Measurements from ENCODE around the gene ARAP2. TPM values are rescaled to one million over a fixed set of nuclear protein-coding genes. Genes with fewer than 3 reads are reported as not detected.

ARAP2 gene
- total RNA-seq, 8 experiments from 2014 or later = 0.46 to 47.1 (median 1.9) TPM

DNA sequence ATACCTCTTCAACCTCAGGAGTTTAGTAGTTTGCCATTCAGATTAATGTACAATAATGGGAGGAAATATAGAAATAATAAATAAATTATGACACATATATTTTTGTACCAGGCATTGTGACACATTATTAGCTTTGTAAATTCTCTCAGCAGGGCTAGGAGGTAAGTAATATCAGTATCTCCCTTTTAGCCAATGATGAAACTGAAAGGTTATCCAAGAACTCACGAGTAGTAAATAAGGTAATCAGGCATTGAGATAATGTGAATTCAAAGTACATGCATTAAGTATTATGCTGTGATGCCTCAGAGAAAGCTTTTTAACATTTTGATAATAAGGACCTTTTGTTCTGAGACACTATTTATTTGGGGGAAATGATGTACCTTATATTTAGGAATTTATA is 5.3 kb upstream of the ARAP2 start:
- in situ Hi-C loops (cut with MboI; ENCODE audit: low pct_unique_long_range_greater_than_20kb in 2 of 9, low sequenced_read_pairs in 9 of 9, unreplicated experiment in 9 of 9) = no loop called here
- WGBS, 10 experiments = 0 to 100% (median 86%) methylated on average over 1 of the region's 1 CpG; no CpG with 5 or more reads in 3 of the 10 experiments
- H3K4me3 ChIP-seq = no peak overlapping the region
- no peaks in the 10 kb centered on the region for H3K4me1 ChIP-seq (replicated peaks in 1 of 2)
- ATAC-seq (replicated peaks in 6 of 8) = no peak
- H3K27ac ChIP-seq = no peak overlapping the region

- peaks cover 0 to 3% of the 10 kb centered on the region in 2 donors for H3K4me1 ChIP-seq (replicated peaks in 1 of 2)
- in situ Hi-C loops (cut with MboI; ENCODE audit: low pct_unique_long_range_greater_than_20kb in 2 of 9, low sequenced_read_pairs in 9 of 9, unreplicated experiment in 9 of 9) = no loop called here
- peak overlapping the region; percentile 44 to 80 (median 56) for H3K4me3 ChIP-seq
- no peak overlapping the region for H3K27ac ChIP-seq
- ATAC-seq (replicated peaks in 6 of 8) = peak in 5 of 8 experiments; percentile 63 to 74 (median 70)
- whole genome bisulfite sequencing, 10 experiments = 0 to 38% (median 10%) methylated on average over 1 to 8 of the region's 38 CpGs; no CpG with 5 or more reads in 1 of the 10 experiments
Measured at GRCh38 chr4:36243355-36244256, 708 bp downstream of the ARAP2 start.

- WGBS, 10 experiments = 6 to 91% (median 71%) methylated on average over 3 to 7 of the region's 7 CpGs
- H3K4me3 ChIP-seq = peak overlapping the region in 1 of 5 donors; percentile 80
- in situ Hi-C loops (cut with MboI; ENCODE audit: low pct_unique_long_range_greater_than_20kb in 2 of 9, low sequenced_read_pairs in 9 of 9, unreplicated experiment in 9 of 9) = no loop called here
- no peak for ATAC-seq (replicated peaks in 6 of 8)
- H3K27ac ChIP-seq = no peak overlapping the region
- H3K4me1 ChIP-seq (replicated peaks in 1 of 2) = peaks cover 0 to 3% of the 10 kb centered on the region in 2 donors
Measured at GRCh38 chr4:36242629-36243354, 1.5 kb downstream of the ARAP2 start.

GRCh38 chr4:36241771-36242170 is 2.5 kb downstream of the ARAP2 start:
- Histone ChIP-seq H3K4me3 (no peak overlapping the region), H3K27ac (no peak overlapping the region), H3K4me1 (replicated peaks in 1 of 2) (peaks cover 0 to 3% of the 10 kb centered on the region in 2 donors)
- in situ Hi-C loops (cut with MboI; ENCODE audit: low pct_unique_long_range_greater_than_20kb in 2 of 9, low sequenced_read_pairs in 9 of 9, unreplicated experiment in 9 of 9) = no loop called here
- WGBS, 10 experiments = 7 to 100% (median 75%) methylated on average over 1 to 2 of the region's 2 CpGs
- ATAC-seq (replicated peaks in 6 of 8) = no peak

- Histone ChIP-seq H3K4me1 (replicated peaks in 1 of 2) (no peaks in the 10 kb centered on the region), H3K27ac (no peak overlapping the region), H3K4me3 (no peak overlapping the region)
- WGBS, 10 experiments = 0 to 100% (median 90%) methylated on average over 1 to 3 of the region's 4 CpGs
- in situ Hi-C loops (cut with MboI; ENCODE audit: low pct_unique_long_range_greater_than_20kb in 2 of 9, low sequenced_read_pairs in 9 of 9, unreplicated experiment in 9 of 9) = no loop called here
- no peak for ATAC-seq (replicated peaks in 6 of 8)
Measured at GRCh38 chr4:36237366-36238313, 6.7 kb downstream of the ARAP2 start.

DNA sequence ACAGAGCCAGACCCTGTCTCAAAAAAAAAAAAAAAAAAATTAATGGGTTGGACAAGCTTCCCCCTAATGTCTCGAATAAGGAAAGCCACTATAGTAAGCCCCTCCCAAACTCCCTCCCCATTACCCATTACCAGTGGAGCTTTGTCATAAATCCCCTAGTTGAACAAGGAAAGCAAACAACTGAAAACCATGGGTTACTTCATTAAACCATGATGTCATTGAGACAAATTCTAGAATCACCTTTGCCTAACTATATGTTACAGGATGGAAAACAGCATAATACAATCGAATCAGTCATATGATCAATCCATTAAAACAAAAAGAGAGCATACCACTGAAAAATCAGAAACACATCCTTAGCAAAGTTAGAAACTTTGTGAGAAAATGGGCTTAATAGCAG is 8.2 kb downstream of the ARAP2 start:
- ATAC-seq (replicated peaks in 6 of 8) = no peak
- in situ Hi-C loops (cut with MboI; ENCODE audit: low pct_unique_long_range_greater_than_20kb in 2 of 9, low sequenced_read_pairs in 9 of 9, unreplicated experiment in 9 of 9) = no loop called here
- no peak overlapping the region for H3K27ac ChIP-seq
- H3K4me3 ChIP-seq = no peak overlapping the region
- 0 to 89% (median 65%) methylated on average over 1 to 2 of the region's 2 CpGs; no CpG with 5 or more reads in 1 of the 10 experiments for WGBS, 10 experiments
- no peaks in the 10 kb centered on the region for H3K4me1 ChIP-seq (replicated peaks in 1 of 2)

- Histone ChIP-seq H3K4me1 (replicated peaks in 1 of 2) (no peaks in the 10 kb centered on the region), H3K27ac (no peak overlapping the region), H3K4me3 (no peak overlapping the region)
- peak in 3 of 8 experiments; percentile 43 to 48 (median 48) for ATAC-seq (replicated peaks in 6 of 8)
- WGBS, 10 experiments = 16 to 89% (median 70%) methylated on average over 1 to 3 of the region's 3 CpGs; no CpG with 5 or more reads in 2 of the 10 experiments
- in situ Hi-C loops (cut with MboI; ENCODE audit: low pct_unique_long_range_greater_than_20kb in 2 of 9, low sequenced_read_pairs in 9 of 9, unreplicated experiment in 9 of 9) = no loop called here
Measured at GRCh38 chr4:36235306-36235705, 9.0 kb downstream of the ARAP2 start.

DNA sequence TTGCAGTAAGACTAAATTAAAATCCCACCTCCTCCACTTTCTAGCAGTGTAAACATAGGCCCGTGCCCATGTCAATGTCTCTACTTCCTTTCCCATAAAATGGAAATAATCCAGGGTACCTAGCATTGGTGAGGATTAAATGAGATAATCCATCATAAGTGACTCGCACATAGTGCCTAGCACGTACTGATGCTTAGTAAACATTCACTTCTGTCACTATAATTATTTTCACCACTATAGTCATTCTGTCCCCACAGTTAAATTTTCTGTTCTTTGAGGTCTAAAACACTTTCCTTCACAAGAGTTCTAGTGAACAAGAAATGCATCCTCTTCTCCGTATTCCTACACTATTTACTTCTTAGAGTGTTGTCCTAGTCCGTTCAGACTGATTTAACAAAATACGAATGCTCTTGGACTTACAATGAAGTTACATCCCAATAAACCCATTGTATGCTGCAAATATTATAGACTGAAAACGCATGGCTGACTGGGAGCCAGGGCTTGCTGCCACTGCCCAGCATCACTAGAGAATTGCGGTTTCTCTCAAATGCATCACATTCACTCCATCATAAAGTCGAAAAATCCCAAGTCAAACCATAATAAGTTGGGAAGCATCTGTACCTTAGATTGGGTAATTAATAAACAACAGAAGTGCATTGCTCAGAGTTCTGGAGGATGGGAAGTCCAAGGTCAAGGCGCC is 10.6 kb downstream of the ARAP2 start:
- ATAC-seq (replicated peaks in 6 of 8) = no peak
- in situ Hi-C loops (cut with MboI; ENCODE audit: low pct_unique_long_range_greater_than_20kb in 2 of 9, low sequenced_read_pairs in 9 of 9, unreplicated experiment in 9 of 9) = no loop called here
- no peak overlapping the region for H3K27ac ChIP-seq
- WGBS, 10 experiments = 10 to 96% (median 83%) methylated on average over 3 to 10 of the region's 10 CpGs; no CpG with 5 or more reads in 1 of the 10 experiments
- H3K4me3 ChIP-seq = no peak overlapping the region
- H3K4me1 ChIP-seq (replicated peaks in 1 of 2) = no peaks in the 10 kb centered on the region

- WGBS, 10 experiments = 6 to 100% (median 83%) methylated on average over 1 to 3 of the region's 3 CpGs; no CpG with 5 or more reads in 1 of the 10 experiments
- Histone ChIP-seq H3K4me1 (replicated peaks in 1 of 2) (no peaks in the 10 kb centered on the region), H3K4me3 (no peak overlapping the region), H3K27ac (no peak overlapping the region)
- ATAC-seq (replicated peaks in 6 of 8) = peak in 1 of 8 experiments; percentile 66
- in situ Hi-C loops (cut with MboI; ENCODE audit: low pct_unique_long_range_greater_than_20kb in 2 of 9, low sequenced_read_pairs in 9 of 9, unreplicated experiment in 9 of 9) = no loop called here
Measured at GRCh38 chr4:36230534-36230933, 13.8 kb downstream of the ARAP2 start.

GRCh38 chr4:36227913-36228312 is 16.4 kb downstream of the ARAP2 start:
- ATAC-seq (replicated peaks in 6 of 8) = no peak
- H3K27ac ChIP-seq = no peak overlapping the region
- in situ Hi-C loops (cut with MboI; ENCODE audit: low pct_unique_long_range_greater_than_20kb in 2 of 9, low sequenced_read_pairs in 9 of 9, unreplicated experiment in 9 of 9) = no loop called here
- H3K4me3 ChIP-seq = no peak overlapping the region
- 0 to 96% (median 84%) methylated on average over 1 to 5 of the region's 5 CpGs for WGBS, 10 experiments
- H3K4me1 ChIP-seq (replicated peaks in 1 of 2) = no peaks in the 10 kb centered on the region

- in situ Hi-C loops (cut with MboI; ENCODE audit: low pct_unique_long_range_greater_than_20kb in 2 of 9, low sequenced_read_pairs in 9 of 9, unreplicated experiment in 9 of 9) = no loop called here
- H3K4me3 ChIP-seq = no peak overlapping the region
- H3K4me1 ChIP-seq (replicated peaks in 1 of 2) = no peaks in the 10 kb centered on the region
- WGBS, 10 experiments = 22 to 100% (median 71%) methylated on average over 1 to 2 of the region's 2 CpGs
- H3K27ac ChIP-seq = no peak overlapping the region
- ATAC-seq (replicated peaks in 6 of 8) = no peak
Measured at GRCh38 chr4:36226430-36227227, 17.7 kb downstream of the ARAP2 start.

Measured in motor neuron (in vitro differentiated cells).